GM21515 (cell line): ENCODE measurements around the gene RMI2.
A peak's percentile ranks its signal among the peaks of the same experiment; 100 is the strongest.

ENCODE experiments used
- ATAC-seq: cut with Tn5 transposase; IDR thresholded peaks from one replicate; pipeline ENCODE4 v1.9.1; 2021; ENCODE audit not compliant: unreplicated experiment

Gene RMI2

DNA sequence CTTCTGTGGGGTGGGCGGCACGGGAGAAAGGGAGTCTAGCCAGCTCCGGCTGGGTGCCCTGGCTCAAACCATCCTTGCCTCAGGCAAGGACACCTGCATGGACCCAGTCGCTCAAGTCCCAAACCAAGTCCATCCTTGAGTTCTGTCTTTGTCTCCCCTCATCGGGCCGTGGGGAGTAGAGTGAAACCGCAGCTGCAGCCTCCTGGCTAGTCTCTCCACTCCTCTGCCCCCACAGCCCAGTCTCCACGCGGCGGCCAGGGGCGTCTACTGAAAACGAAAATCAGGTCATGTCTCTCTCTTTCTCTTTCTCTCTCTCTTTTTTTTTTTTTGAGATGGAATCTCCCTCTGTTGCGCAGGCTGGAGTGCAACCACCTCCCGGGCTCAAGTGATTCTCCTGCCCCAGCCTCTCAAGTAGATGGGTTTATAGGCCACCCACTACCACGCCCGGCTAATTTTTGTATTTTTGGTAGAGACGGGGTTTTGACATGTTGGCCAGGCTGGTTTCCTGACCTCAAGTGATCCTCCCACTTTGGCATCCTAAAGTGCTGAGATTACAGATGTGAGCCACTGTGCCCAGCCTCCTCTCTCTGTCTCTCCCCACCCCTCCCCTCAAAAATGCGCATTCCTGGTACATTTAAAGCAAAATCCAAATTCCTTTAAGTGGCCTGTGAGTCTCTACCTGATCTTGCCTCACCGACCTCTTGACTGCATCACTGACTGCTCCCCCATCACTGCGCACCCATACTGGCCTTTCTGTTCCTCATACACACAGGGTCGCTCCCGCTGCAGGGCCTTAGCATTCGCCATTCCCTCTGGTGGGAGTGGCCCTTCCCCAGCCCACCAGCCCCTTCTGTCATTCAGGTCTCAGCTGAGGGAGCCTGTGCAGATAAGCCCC, 17.7 kb upstream of the RMI2 start:
- no peak for ATAC-seq

- peak; percentile 71 for ATAC-seq
Observed at GRCh38 chr16:11328172-11329070, 16.8 kb upstream of the RMI2 start.

DNA sequence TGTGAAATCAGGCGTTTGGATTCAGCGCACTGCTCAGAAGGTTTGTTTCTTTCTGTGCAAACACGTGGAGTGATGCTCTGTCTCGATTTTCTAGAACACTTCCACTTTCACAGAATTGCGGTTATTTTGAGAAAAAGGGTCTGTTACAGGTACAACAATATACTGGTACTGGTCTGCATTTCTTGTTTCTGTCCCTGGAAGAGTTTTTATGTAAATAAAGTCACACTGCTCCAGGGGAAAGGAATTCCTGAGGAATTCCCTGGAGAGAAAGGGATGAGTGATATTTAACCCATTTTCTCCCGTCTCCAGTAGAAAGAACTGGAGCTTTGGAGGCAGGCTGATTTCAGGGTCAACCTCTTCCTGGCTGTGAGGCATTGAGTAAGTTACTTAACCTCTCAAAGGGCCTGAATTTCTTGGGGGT, 16.2 kb upstream of the RMI2 start:
- peak; percentile 30 for ATAC-seq

GRCh38 chr16:11329891-11330290, 15.4 kb upstream of the RMI2 start:
- ATAC-seq, result no peak

DNA sequence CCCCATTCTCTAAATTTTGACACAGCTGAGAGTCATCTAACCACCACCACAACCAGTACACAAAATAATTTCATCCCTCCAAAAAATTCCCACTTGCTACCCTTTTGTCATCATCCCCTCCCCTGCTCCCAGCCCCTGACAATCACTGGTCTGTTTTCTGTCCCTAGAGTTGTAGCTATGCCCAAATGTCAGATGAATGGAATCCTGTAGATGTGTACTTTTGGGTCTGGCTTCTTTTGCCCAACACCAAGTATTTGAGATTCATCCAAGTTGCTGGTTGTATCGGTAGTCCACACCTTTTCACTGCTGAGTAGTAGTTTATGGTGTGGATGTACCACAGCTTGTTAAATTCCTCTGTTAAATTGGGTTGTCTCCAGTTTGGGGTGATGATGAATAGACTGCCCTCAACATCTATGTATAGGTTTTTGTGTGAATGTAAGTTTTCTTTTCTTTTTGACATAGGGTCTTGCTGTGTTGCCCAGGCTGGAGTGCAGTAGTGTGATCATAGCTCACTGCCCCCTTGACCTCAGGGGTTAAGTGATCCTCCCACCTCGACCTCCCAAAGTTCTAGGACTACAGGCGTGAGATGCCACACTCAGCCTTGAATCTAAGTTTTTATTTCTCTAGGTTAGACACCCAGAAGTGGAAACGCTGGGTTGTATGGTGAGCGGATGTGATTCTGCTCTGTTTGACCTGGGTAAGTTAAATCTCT, 14.6 kb upstream of the RMI2 start:
- ATAC-seq, result no peak

- ATAC-seq, result no peak
Observed at GRCh38 chr16:11331967-11332366, 13.3 kb upstream of the RMI2 start.

DNA sequence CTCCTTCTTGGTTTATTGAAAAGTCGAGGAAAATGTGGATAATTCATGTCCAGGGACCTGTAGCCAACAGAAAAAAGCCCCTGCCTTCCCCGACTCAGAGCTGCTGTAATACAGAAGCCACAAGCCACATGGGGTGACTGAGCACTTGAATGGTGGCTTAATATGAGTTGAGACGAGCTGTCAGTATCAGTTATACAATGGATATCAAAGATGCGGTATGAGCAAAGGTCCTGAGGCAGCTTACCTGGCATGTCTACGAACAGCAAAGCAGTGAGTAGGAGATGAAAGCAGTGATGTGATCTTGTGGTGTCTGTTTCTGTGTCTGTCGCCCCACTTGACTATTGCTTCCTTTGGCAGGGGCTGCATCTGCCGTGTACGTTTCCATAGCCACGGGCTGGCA, 12.2 kb upstream of the RMI2 start:
- ATAC-seq, result no peak

DNA sequence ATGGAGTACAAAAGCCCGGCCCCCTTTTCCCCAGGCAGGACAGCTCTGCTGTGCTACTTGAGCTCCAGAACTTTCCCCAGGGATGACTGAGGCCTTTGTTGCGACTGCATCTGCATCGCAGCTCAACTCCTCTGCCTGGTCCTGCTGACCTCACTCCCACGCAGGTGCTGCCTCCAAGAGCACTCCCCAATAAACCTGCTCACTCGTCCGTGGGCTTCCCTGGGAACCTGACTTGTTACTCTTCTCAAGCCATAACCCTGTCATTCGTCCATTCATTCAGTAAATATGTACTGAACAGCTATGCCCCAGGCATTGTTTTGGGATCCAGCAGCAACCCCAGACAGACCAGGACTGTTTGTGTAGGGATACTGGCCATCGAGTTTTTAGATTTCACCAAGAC, 11.6 kb upstream of the RMI2 start:
- ATAC-seq, result no peak

- ATAC-seq, result no peak
Observed at GRCh38 chr16:11334831-11335404, 10.3 kb upstream of the RMI2 start.

GRCh38 chr16:11339075-11339474, 6.2 kb upstream of the RMI2 start:
- ATAC-seq, result no peak

GRCh38 chr16:11340710-11341109, 4.5 kb upstream of the RMI2 start:
- ATAC-seq, result no peak

- no peak for ATAC-seq
Observed at GRCh38 chr16:11341371-11341770, 3.9 kb upstream of the RMI2 start.

GRCh38 chr16:11342021-11342855, 3.0 kb upstream of the RMI2 start:
- no peak for ATAC-seq

- no peak for ATAC-seq
Observed at GRCh38 chr16:11346700-11347319, 1.6 kb downstream of the RMI2 start.

- ATAC-seq, result no peak
Observed at GRCh38 chr16:11347831-11348230, 2.6 kb downstream of the RMI2 start.

- ATAC-seq, result no peak
Observed at GRCh38 chr16:11348737-11349598, 3.7 kb downstream of the RMI2 start.

GRCh38 chr16:11349599-11350276, 4.5 kb downstream of the RMI2 start:
- ATAC-seq, result no peak

DNA sequence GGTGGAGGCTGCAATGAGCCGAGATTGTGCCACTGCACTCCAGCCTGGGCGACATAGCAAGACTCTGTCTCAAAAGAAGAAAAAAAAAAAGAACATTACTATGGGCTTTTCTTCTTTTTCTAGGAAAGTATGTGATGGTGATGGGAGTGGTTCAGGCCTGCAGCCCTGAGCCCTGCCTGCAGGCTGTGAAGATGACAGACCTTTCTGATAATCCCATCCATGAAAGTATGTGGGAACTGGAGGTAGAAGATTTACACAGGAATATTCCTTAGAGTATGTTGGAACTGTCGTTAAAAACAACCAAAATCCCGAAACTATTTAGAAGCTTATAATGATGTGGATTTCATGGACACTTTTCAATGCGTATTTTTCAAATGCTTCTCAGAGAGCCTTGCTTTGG, 5.3 kb downstream of the RMI2 start:
- no peak for ATAC-seq
